HG03558 (cell line): Measurements from ENCODE around the gene DENND1A.

Experiments
- ATAC-seq: cut with Tn5 transposase; IDR thresholded peaks from one replicate; pipeline ENCODE4 v1.9.1; 2021; ENCODE audit warnings: moderate number of reproducible peaks; ENCODE audit not compliant: unreplicated experiment; ENCODE audit errors: extremely low read depth

Gene DENND1A

DNA sequence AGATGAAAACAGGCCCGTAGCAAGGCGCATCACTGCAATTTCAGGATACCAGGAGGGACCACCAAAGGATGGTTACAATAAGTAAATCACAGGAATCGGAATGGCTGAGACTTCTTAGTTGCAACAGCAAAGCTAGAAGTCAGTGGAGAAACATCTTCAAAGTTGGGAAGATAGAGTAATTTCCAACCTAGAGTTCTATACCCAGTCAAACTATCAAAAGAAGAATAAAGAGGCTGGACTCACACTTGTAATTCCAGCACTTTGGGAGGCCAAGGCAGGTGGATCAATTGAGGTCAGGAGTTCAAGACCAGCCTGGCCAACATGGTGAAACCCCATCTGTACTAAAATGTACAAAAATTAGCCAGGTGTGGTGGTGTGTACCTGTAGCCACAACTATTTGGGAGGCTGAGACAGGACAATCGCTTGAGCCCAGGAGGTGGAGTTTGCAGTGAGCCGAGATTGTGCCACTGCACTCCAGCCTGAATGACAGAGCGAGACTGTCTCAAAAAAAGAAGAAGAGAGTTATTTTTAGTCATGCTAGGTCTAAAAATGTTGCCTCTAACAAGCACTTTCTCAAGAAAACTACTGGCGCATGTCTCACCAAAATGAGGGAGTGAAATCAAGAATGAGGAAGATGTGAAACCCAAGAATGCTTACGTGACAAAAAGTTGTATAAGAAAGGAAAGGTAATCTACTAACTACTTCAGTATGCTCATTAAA lies 267.7 kb downstream of the DENND1A start:
- ATAC-seq, result no peak

DNA sequence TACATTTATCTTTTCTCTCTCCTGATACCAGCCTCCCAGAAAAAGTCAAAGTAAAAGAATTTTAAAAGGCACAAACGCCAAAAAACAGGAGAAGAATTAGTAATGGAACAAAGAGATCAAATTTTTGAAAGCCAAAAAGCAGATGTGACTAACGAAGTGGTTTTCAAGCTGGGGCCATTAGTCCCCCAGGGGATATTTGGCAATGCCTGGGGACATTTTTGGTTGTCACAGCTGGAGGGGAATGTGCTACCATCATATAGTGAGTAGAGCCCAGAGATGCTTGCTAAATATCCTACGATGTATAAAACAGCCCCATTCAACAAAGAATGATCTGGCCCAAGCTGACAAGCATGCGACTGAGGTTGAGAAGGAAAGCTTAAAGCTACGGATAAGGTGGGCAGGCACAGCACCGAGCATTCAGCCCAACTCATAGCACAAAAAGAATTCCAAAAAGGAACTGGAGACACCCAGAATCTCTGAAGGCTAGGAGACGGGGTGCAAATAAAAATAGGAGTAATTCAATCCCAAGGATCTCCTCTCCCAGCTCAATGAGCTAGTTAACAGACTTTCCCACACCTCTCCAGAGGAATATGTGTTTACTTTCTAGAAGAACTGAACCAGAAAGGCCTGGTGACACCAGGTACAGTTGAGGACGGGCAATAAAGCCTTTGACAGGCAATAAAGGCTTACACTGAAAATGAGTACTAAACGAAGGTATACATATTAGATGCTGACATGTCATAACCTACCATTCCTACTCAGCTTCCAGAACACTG lies 269.0 kb downstream of the DENND1A start:
- no peak for ATAC-seq

DNA sequence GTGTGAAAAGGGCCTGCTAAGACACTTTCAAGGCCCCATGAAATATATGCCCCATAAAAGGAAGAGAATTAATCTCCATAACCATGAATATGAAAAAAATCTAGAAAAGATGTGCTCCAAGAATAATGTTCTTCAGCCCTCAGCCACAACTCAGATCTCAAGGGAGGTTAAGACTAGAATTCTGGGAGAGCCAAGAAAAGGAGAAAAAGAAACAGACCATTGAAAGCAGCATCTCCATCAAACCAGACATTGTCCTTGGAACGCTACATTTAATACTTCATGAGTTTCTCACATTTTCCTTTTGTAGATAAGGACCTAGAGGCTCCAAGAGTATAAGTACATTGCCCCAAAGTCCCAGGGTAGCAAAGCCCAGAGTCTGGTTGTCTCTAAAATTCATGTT lies 270.6 kb downstream of the DENND1A start:
- no peak for ATAC-seq

DNA sequence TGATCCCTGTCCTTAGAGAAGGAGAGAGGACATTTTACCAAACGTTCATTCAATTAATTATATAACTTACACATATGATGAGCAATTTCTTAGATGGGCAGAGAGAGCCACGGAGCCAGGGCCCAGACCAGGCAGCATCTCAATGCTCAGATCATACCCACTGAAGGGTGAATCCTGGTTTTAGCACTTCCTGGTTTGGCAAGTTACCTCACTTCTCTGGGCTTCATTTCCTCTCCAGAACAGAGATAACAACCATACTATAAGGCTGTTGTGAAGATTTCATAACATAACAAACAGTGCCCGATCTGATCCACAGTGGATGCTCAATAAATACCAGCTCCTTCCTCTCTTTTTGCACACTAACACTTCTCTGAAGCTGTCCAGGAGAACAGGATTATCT lies 271.1 kb downstream of the DENND1A start:
- ATAC-seq, result no peak

DNA sequence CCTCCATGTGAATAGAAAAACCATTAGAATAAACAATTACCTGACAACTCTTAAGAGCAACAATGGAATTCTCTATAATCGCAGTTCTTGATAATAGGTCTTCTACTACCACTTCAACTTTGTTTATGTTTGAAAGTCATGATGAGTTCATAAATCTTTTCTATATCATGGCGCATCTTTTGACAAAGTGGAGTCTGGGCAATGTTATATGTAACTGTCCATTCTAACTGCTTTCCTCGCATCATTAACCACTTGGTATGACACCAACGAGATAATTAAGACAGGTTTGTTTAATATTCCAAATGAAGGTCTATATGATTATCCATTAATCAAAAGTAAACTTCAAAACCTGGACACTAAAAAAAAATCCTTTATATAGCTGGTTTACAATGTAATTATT lies 272.0 kb downstream of the DENND1A start:
- ATAC-seq, result no peak

DNA sequence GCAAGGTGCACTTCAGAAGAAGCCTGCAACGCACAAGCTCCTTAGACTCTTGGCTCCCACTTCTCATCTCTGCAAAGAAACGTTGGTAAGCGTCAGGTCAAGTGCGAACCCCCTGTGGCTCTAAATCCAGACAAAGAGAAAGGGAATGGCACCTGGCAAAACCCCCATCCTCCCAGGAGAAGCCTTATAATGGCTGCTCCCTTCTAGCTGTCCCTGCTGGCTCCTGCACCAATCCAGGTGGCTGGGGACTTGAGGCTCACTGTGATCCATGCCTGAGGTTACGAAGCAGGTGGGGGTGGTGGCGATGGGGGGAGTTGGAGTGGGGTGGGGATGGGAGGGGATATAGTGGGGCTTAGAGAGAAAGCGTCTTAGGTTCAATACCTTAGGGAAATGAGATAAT lies 272.8 kb downstream of the DENND1A start:
- ATAC-seq, result no peak

DNA sequence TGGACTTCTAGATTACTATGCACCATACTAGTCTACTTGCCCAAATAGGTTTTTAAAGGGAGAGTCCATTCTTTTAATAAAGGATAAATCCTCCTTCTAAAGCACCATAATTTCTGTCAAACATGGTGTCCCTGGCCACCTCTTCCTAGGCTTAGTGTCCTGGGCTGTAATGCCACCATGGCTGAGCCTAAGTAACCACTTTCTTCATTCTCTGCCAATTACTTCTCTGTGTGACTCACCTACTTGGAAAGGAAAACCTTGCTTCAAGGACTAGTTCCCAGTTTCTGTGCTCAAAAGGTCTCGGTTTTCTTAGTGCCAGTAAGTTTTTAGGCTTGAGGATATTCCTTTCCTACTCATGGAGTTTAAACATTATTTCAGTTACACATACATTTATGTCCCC lies 273.4 kb downstream of the DENND1A start:
- no peak for ATAC-seq

DNA sequence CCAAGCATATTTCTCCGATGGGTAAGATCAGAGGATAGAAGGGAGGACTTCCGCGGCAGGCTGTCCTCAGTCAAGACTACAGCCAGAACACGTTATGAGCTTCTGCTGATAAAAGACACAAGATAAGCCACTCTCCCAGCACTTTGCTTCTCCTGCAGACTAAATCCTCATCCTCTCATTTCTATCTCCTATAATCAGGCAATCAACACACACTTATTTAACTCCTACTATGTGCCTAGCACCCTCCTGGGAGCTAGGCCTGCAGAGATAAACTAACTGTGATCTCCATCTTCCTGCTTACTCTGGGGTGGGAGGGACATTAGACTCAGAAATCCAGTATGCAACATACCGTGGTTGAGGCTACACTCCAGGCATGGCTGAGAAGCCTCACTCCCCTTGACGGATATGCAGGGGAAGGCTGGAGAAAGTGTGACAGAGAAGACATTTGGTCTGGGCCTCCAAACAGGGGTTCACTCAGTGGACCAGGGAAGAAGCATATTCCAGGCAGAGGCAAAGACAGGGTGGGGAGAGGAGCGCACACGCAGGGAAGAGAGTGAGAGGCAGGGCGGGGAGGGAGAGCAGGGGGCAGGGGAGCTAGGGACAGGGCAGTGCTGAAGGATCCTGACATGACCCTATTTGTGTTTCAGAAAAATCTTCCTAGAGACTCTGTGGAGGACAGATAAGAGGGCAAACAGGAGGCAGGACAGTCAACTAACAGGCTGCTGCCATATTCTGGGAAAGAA lies 274.1 kb downstream of the DENND1A start:
- ATAC-seq, result no peak

DNA sequence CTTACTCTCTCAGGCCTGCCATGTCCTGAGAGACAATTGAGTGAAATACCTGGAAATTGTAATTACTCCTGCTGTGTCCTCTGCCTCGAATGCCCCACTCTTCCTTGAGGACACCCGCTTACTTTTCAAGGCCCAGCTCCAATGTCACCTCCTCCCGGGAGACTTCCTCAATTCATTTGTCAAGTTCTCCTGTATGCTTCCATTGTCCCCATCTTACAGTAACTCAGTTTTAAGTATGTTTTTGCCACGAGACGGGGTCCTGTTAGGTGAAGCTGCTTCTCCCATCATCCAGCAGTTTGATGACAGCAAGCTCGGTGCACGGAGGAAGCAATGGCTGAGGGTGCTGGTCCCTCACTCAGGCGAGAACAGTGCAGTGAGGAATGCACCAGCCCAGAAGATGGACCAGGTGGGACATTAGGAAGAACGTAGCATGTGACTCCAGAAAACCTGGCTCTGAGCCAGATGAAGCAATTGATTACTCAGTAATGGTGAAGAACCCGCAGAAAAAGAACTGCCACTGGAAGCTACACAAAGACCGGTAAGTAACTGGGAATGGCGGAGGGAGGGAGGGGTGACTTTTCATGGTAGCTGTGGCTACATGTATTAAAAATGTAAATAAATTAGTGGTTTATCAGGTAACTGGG lies 274.8 kb downstream of the DENND1A start:
- ATAC-seq, result no peak

DNA sequence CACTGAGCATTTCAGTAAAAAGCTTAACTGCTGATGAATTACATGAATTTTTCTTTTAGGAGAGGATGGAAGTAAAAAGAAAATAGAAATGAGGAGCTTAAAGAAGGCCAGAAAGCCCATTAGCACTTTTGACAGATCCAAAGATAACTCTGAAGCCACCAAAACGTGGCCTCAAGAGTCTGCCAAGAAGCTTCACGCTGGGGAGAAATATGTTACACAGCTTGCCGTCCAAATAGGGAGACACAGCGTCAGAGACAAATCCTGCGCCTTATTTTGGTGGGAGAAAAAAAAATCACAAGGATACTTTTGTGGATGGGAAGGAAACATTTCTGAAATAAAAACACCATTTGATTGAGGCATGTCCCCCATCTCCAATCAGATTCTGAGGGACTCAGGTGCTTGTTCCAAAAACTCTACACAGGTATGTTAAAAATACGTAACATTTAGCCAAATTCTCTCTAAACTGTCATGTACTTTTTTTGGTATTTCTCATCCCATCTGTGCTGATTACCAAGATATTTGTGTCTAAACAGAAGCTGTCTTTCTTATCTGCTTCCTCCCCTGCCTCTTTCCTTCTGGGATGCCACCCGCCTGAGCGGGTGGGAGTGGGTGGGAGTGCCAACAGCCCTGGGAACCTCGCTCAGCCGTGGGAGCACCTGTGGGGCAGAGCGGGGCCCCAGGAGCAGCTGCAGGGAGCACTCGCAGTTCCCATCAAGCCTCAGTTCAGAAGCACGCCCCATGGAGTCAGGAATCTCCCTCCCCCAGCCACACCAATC lies 275.5 kb downstream of the DENND1A start:
- ATAC-seq, result no peak

DNA sequence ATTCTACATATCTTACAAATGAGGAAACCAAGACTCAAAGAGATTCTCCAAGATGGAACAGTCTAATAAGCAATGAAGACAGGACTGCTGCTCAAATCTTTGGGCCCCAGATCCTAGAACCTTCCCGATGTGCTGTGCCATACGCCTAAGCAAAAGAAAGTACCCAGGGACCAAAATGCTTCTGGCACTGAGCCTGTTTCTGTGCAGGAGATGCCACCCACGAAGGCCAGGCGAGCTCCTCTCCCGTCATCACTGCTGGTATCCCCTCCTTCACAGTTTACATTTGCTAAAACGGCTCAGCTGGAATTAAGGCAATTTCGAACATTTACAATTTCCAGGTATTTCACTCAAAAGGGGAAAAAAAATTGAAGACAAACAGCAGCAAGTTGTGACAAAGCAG lies 277.5 kb downstream of the DENND1A start:
- no peak for ATAC-seq

DNA sequence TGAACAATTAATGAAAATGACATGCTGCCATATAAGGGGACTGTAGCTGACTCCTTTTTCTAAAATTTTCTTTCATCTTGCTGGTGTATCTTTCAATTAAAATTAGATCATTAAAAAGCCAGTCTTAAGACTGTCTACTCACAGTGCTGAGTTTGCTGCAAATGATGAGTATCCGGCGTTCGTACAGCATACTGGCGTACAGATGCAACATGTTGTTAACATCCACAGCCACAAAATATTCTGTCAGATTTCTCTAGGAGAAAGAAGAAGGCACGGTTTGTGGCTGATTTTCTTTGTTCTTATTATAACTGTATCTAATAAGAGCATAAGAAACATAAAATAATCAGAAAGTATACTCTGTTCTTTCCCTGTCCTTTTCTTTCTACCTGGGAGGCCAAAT lies 278.1 kb downstream of the DENND1A start:
- ATAC-seq, result no peak

DNA sequence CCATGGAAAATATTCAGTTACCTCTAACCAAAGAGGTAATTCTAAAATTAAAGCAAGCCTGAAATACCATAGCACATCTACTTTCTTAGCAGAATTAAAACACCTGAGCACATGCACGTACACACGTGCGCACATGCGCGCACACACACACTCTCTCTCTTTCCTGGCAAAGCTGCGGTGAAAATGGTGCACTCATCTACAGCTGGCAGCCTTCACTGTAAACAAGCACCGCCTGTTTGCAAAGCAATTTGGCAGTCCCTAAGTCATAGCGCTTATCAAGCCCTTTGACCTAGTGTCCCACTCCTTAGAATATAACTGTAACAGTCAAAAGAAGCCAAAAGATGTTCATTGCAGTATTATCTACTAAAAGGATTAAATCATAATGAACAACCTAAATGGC lies 278.7 kb downstream of the DENND1A start:
- no peak for ATAC-seq

DNA sequence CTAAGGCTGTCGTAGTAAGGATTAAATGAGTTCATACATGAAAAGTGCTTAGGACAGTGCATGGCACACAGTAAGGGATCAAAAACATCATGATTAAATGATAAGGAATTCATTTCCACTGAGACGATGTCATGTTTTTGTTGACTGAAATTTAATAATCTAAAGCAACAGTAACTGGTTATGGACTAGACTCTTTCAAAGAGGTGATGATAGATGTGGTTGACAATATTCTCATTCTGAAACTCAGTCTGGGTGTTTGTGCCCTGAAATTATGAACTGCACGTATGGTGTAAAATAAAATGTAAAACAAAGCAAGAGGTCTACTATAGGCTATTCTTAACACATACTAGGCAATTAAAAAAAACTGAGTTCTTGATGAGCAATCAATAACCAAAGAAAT lies 280.0 kb downstream of the DENND1A start:
- no peak for ATAC-seq

DNA sequence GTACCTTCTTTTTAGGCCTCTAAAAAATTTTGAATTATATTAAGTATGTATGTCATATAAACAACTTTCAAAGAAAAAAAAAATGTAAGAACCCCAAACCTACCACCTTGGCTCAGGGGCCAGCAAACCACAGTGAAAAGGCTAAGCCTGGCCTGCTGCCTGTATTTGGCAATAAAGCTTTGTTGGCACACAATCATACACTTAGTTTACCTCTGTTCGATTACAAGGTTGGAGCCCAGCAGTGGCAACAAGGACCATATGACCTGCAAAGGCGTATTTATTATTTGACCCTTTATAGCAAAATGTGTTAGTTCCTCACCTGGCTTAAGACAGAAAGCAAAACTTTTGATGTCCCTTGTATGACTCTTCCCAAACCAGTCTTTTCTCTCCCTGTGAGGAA lies 282.8 kb downstream of the DENND1A start:
- ATAC-seq, result no peak

DNA sequence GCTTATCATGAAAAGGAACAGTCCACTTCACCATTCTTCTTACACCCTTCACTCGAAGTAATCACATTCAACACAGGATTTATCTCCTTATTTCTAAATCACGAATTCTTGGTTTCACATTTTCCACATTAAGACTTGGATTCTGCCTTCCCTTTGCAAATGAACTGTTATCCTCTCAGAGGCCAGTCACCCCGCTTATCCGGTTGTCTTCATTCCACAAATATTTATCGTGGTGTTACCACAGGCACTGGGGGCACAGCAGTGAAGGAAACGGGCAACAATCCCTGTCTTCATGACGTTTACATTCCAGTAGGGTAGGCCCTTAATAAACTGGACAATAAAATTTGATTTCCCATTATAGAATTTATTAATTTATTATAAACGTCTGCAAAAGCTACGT lies 284.2 kb downstream of the DENND1A start:
- no peak for ATAC-seq

DNA sequence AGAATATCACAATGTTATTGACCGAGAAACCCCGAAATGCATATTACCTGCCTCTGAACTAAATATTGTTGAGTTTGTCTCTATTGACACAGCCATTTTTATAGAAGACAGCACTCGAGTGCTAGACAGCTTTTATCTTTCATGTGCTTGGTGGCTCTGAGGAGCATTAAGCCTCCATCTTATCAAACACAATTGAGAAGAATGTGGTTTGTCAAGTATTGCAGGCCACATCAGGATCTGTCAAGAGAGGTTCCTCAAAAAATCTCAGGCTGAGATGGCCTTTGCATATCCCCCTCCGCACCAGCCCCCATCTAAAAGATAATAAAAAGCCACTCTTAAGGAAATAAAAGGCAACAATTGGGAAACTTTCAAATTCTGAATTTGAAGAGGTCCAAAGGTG lies 284.8 kb downstream of the DENND1A start:
- ATAC-seq, result no peak

DNA sequence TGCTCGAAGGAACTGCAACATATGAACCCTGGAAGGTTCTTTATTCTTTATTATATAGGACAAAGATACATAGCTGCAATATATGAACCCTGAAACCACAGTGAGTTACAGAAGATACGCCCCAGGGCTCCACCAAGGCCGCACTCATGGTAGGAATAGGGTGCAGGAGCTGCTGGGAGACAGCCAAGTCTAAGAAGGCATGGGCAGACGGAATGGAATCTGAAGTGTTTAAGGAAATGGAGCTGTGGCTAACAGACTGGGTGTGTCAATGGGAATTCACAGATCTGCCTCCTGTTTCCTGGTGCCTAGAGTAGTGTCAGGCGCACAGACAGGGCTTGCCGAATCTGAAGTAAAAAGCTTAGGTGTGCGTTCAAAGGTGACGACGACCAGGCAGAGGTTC lies 286.4 kb downstream of the DENND1A start:
- no peak for ATAC-seq

DNA sequence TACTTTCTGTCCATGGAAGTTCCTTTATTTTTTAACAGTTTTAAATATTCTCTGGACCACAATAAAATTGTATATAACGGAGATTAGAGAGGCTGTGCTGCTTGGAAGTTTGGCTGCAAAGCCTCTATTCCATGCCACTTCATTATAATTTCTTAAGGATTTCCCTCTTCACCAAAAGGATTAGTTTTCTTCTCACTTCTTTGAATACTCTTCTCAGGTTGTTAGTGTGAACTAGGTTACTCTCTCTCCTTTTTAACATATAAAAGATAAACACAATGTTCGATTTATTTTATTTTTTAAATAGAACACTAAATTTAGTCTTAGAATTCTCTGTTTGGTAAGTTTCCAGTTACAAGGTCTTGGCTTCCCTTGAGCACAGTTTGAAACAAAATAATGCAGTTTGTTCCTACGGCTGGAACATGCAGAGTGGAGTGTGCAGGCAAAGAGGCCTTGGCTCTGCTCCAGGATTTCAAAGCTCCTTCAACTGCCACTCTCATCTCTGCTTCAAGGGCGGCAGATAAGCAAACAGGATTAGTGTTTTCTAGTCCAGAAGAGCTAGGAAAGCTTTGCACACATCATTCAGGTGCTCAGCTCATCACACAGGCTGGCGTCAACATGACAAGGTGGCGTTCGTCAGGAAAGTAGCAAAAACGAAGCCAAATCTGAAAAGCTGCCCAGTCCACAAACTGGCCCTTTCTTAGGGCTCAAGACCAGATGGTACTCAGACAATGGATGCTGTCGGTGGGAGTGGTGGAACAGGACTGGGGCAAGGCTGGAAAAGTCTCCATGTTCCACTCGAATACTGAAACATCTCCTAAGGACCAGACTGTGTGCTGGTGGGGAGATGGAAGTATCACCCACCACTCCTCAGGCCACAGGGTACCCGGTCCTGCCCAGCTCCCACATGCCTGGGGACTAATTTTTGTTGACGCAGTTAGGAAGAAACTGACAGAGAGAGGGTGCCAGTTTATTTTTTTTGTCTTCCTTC lies 287.3 kb downstream of the DENND1A start:
- no peak for ATAC-seq
